Osteoblast (primary cell): ENCODE results near the gene SEC22C. TPM values are rescaled to one million over a fixed set of nuclear protein-coding genes. Genes with fewer than 3 reads are reported as not detected.
A peak's percentile ranks its signal among the peaks of the same experiment; 100 is the strongest.

Experiments used
- DNase-seq: peaks from one replicate; pipeline ENCODE4 v3.0.0; 2011; ENCODE audit warnings: low spot score, mixed read lengths; ENCODE audit not compliant: insufficient read length; ENCODE audit errors: missing footprints
- H2AFZ ChIP-seq: 2 replicates; pipeline ENCODE4 v1.6.0; 2011; ENCODE audit warnings: mild to moderate bottlenecking, low read length
- H3K27ac ChIP-seq: 2 replicates; pipeline ENCODE4 v1.5.1; 2011; ENCODE audit warnings: mild to moderate bottlenecking, low read depth, low read length, moderate library complexity
- H3K27me3 ChIP-seq: 2 replicates; pipeline ENCODE4 v1.6.0; 2012; ENCODE audit warnings: mild to moderate bottlenecking, control low read depth, inconsistent platforms, low read length, moderate library complexity; ENCODE audit not compliant: insufficient read depth
- H3K36me3 ChIP-seq: 2 replicates; pipeline ENCODE4 v1.5.1; 2011; ENCODE audit warnings: mild to moderate bottlenecking, low read length, control low read depth, moderate library complexity; ENCODE audit not compliant: insufficient read depth
- H3K4me1 ChIP-seq: 2 replicates; pipeline ENCODE4 v1.5.1; 2011; ENCODE audit warnings: mild to moderate bottlenecking, low read length, control low read depth, moderate library complexity; ENCODE audit not compliant: insufficient read depth
- H3K4me2 ChIP-seq: 2 replicates; pipeline ENCODE4 v1.6.0; 2011; ENCODE audit warnings: mild to moderate bottlenecking, low read length; ENCODE audit not compliant: insufficient read depth
- H3K4me3 ChIP-seq: fragments of 200-600 bp; sonication (generic); 3 replicates; pipeline ENCODE4 v1.5.1; 2012; ENCODE audit warnings: mild to moderate bottlenecking, low read length, inconsistent platforms; ENCODE audit not compliant: insufficient read depth
- H3K79me2 ChIP-seq: 2 replicates; pipeline ENCODE4 v1.6.0; 2012; ENCODE audit warnings: mild to moderate bottlenecking, low read length, control low read depth, inconsistent platforms; ENCODE audit not compliant: insufficient read depth
- H3K9me3 ChIP-seq: 2 replicates; pipeline ENCODE4 v1.5.1; 2011; ENCODE audit warnings: low read depth, low read length, control low read depth
- H4K20me1 ChIP-seq: 2 replicates; pipeline ENCODE4 v1.6.0; 2012; ENCODE audit warnings: mild to moderate bottlenecking, low read length, control low read depth; ENCODE audit not compliant: insufficient read depth
- CTCF ChIP-seq: IDR thresholded peaks from 2 replicates; pipeline ENCODE4 v1.5.1; 2011; ENCODE audit warnings: mild to moderate bottlenecking, low read depth, low read length, moderate library complexity; ENCODE audit errors: extremely low read depth
- total RNA-seq: library from RNA; depleted of rRNA; stranded (reverse); fragments of >200 nt; gene quantifications from 2 replicates; pipeline ENCODE4 v1.2.3, GENCODE V29; 2012

The SEC22C gene
- total RNA-seq, 1 donor: 60.1 TPM

- no peaks in the 10 kb centered on the region for H3K9me3 ChIP-seq
- no peak for DNase-seq
- H3K79me2 ChIP-seq: peaks cover 80% of the 10 kb centered on the region
- no peaks in the 10 kb centered on the region for H3K27me3 ChIP-seq
- H3K4me3 ChIP-seq: no peak overlapping the region
- H3K36me3 ChIP-seq: no peaks in the 10 kb centered on the region
- peaks cover 12% of the 10 kb centered on the region for H3K4me1 ChIP-seq
- no peak for TF ChIP-seq CTCF
- no peak overlapping the region for H3K4me2 ChIP-seq
- no peak overlapping the region for H3K27ac ChIP-seq
- no peaks in the 10 kb centered on the region for H4K20me1 ChIP-seq
- H2AFZ ChIP-seq: no peak overlapping the region
Measured at GRCh38 chr3:42578054-42578453, 3.7 kb downstream of the SEC22C start.

GRCh38 chr3:42575137-42575741 is 6.5 kb downstream of the SEC22C start:
- H3K4me1 ChIP-seq: no peaks in the 10 kb centered on the region
- H2AFZ ChIP-seq: no peak overlapping the region
- no peaks in the 10 kb centered on the region for H3K9me3 ChIP-seq
- H3K27me3 ChIP-seq: no peaks in the 10 kb centered on the region
- no peak overlapping the region for H3K4me3 ChIP-seq
- no peaks in the 10 kb centered on the region for H3K36me3 ChIP-seq
- peaks cover 11% of the 10 kb centered on the region for H4K20me1 ChIP-seq
- no peak overlapping the region for H3K27ac ChIP-seq
- DNase-seq: no peak
- no peak for TF ChIP-seq CTCF
- H3K4me2 ChIP-seq: no peak overlapping the region
- H3K79me2 ChIP-seq: peaks cover 85% of the 10 kb centered on the region

- no peak for DNase-seq
- H3K36me3 ChIP-seq: peaks cover 10% of the 10 kb centered on the region
- no peak overlapping the region for H3K27ac ChIP-seq
- TF ChIP-seq CTCF: peak; percentile 63
- no peaks in the 10 kb centered on the region for H3K27me3 ChIP-seq
- H3K9me3 ChIP-seq: no peaks in the 10 kb centered on the region
- H3K79me2 ChIP-seq: peaks cover 75% of the 10 kb centered on the region
- no peaks in the 10 kb centered on the region for H3K4me1 ChIP-seq
- H2AFZ ChIP-seq: no peak overlapping the region
- H3K4me2 ChIP-seq: no peak overlapping the region
- no peak overlapping the region for H3K4me3 ChIP-seq
- peaks cover 14% of the 10 kb centered on the region for H4K20me1 ChIP-seq
Measured at GRCh38 chr3:42572278-42572677, 9.5 kb downstream of the SEC22C start.

- H3K4me3 ChIP-seq: no peak overlapping the region
- H3K36me3 ChIP-seq: peaks cover 28% of the 10 kb centered on the region
- H4K20me1 ChIP-seq: peaks cover 14% of the 10 kb centered on the region
- no peak for DNase-seq
- no peak for TF ChIP-seq CTCF
- no peaks in the 10 kb centered on the region for H3K4me1 ChIP-seq
- no peak overlapping the region for H3K27ac ChIP-seq
- H3K4me2 ChIP-seq: no peak overlapping the region
- no peak overlapping the region for H2AFZ ChIP-seq
- H3K79me2 ChIP-seq: peaks cover 56% of the 10 kb centered on the region
- no peaks in the 10 kb centered on the region for H3K27me3 ChIP-seq
- no peaks in the 10 kb centered on the region for H3K9me3 ChIP-seq
Measured at GRCh38 chr3:42569593-42570142, 12.1 kb downstream of the SEC22C start.
